ENCODE measurements around the gene PRPF8. TPM values are rescaled to one million over a fixed set of nuclear protein-coding genes. Genes with fewer than 3 reads are reported as not detected.

The PRPF8 gene
- total and polyA plus RNA-seq, 2 of the 8 experiments (the other 6 are each of a cell fraction or from before 2014, with no cell fraction given), result 329 to 337 TPM

DNA sequence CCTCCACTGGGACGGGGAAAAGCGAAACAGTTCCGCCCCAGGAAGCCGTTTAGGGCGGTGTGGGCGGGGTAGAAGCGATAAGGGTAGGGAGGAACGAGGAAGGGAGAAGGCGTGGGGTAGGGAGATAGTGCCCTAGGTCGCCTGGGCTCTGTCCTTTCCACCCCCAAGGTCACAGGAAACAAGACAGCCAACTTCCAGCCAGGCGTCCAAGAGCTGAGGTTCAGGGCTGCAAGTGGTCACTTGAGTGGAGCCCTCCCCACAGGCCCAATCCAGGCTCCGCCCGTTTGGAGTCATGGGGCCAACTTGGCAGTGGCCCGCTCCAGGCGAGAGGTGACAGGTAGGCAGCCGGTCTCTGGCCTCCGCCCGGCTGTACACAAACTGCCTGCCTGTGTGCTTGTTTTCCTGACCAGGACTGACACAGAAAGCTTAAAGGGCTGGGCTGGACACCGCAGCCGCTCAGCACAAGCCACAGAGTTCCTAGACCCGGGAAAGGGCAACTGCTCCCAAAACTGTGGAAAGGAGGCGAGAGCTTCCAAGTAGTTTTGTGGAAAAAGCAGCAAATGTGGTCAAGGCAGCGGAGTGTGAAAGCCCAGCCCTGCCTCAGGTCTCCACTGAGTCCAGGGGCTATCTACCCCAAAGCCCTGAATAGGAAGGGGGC, 34.7 kb downstream of the PRPF8 start, which contains the start of gene RILP:
TSS of gene RILP (minus strand) at position 23 of the 658 bp plus-strand sequence. CDS start 62 bp downstream, outside the sequence.
- H4K91ac ChIP-seq (replicated peaks; ENCODE audit: insufficient read length, low read length), result no peak within 1 kb of the TSS
- peak within 1 kb of the TSS; percentile 71 for H2BK5ac ChIP-seq (ENCODE audit: low read depth, low read length)
- H3K27me3 ChIP-seq (replicated peaks in 1 of 4; ENCODE audit: control insufficient read depth in 3 of 4, extremely low read depth in 1 of 4, insufficient read depth in 3 of 4, low read length in 3 of 4), result peaks cover 0 to 6% (median 2%) of the 10 kb centered on the region in 4 experiments; a peak in 3 of 7 replicates
- H2BK12ac ChIP-seq (ENCODE audit: low read depth, low read length), result no peak within 1 kb of the TSS
- peak within 1 kb of the TSS; percentile 62 for H4K5ac ChIP-seq (ENCODE audit: insufficient read length, low read depth, low read length)
- peak in 1 of 2 experiments; percentile 70 for DNase-seq (ENCODE audit: low read depth in 1 of 2, low spot score in 2 of 2)
- peaks cover 15 to 24% of the 10 kb centered on the region in 2 experiments for H4K20me1 ChIP-seq (replicated peaks in 1 of 2; ENCODE audit: control insufficient read depth in 1 of 2, insufficient read depth in 2 of 2, low read length in 2 of 2)
- TF ChIP-seq TCF12 (IDR thresholded peaks at IDR 0.05; ENCODE audit: low read depth, low read length) (no peak), POLR2AphosphoS5 (IDR thresholded peaks at IDR 0.05; ENCODE audit: low read depth, low read length) (peak; percentile 32)
- TF ChIP-seq, protein P1, sequence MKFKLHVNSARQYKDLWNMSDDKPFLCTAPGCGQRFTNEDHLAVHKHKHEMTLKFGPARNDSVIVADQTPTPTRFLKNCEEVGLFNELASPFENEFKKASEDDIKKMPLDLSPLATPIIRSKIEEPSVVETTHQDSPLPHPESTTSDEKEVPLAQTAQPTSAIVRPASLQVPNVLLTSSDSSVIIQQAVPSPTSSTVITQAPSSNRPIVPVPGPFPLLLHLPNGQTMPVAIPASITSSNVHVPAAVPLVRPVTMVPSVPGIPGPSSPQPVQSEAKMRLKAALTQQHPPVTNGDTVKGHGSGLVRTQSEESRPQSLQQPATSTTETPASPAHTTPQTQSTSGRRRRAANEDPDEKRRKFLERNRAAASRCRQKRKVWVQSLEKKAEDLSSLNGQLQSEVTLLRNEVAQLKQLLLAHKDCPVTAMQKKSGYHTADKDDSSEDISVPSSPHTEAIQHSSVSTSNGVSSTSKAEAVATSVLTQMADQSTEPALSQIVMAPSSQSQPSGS (IDR thresholded peaks at IDR 0.05; ENCODE audit: low read length), result 0 out of 2 replicates have a peak, but pooled peaks have one; percentile 58
- 39% methylated on average over 23 of the region's 23 CpGs; no CpG with 5 or more reads in 1 of the 2 experiments for WGBS, 2 experiments (ENCODE audit: extremely low coverage in 1 of 2, insufficient coverage in 1 of 2, insufficient read length in 1 of 2, insufficient replicate concordance in 2 of 2, low coverage in 1 of 2, low lambda C conversion rate in 2 of 2, missing lambda C conversion rate in 1 of 2)
- H3K18ac ChIP-seq (ENCODE audit: extremely low read depth, low read length), result peak within 1 kb of the TSS; percentile 78; the same call in 1 of the 2 replicates
- peak within 1 kb of the TSS; percentile 64; the same call in 1 of the 2 replicates for H2AFZ ChIP-seq (ENCODE audit: low read length)
- peak within 1 kb of the TSS; percentile 37 to 77 (median 59) for H3K4me3 ChIP-seq (ENCODE audit: extremely low read depth in 1 of 4, insufficient read depth in 2 of 4, low read depth in 3 of 4, low read length in 4 of 4)
- no peak within 1 kb of the TSS for H2AK5ac ChIP-seq (ENCODE audit: low read depth, low read length)
- peaks cover 0 to 30% (median 19%) of the 10 kb centered on the region in 4 experiments; a peak in 6 of 7 replicates for H3K4me1 ChIP-seq (replicated peaks in 1 of 4; ENCODE audit: control insufficient read depth in 3 of 4, insufficient read depth in 4 of 4, low read length in 3 of 4)
- ChIA-PET CTCF (ENCODE audit: partially characterized antibody) (interaction anchor here (0.6 to 3.0 kb wide), 13 partner anchors 9 to 216 kb away, joined by 3 to 18 read pairs (median 6); no protein-coding TSS in a partner anchor), POLR2A (ENCODE audit: partially characterized antibody) (interaction anchor here (0.6 to 6.5 kb wide), 10 partner anchors 13 to 166 kb away, joined by 3 to 65 read pairs (median 5); partner anchors contain the start of gene SERPINF1)
- H3K9ac ChIP-seq (replicated peaks in 1 of 4; ENCODE audit: extremely low read depth in 1 of 4, low read depth in 3 of 4, low read length in 3 of 4), result peak within 1 kb of the TSS in 1 of 4 experiments; percentile 13; a peak in 1 of 7 replicates
- no peak within 1 kb of the TSS for H2BK120ac ChIP-seq (replicated peaks; ENCODE audit: low read depth, low read length)
- H3K23ac ChIP-seq (ENCODE audit: insufficient read length), result no peak within 1 kb of the TSS
- peaks cover 7% of the 10 kb centered on the region; the same call in 1 of the 2 replicates for H3K23me2 ChIP-seq (ENCODE audit: low read depth, low read length)
- H3K79me2 ChIP-seq (ENCODE audit: control insufficient read depth in 1 of 2, insufficient read depth in 2 of 2, low read length in 2 of 2), result no peaks in the 10 kb centered on the region
- 0 out of 2 replicates have a peak within 1 kb of the TSS, but pooled peaks have one; percentile 16 for H4K8ac ChIP-seq (ENCODE audit: extremely low read depth, insufficient read depth, low read length)
- no peak within 1 kb of the TSS for H3K4ac ChIP-seq (replicated peaks; ENCODE audit: insufficient read length, low read depth, low read length)
- no peak within 1 kb of the TSS for H3K27ac ChIP-seq (ENCODE audit: low read depth, low read length)
- no peak within 1 kb of the TSS for H2BK20ac ChIP-seq (ENCODE audit: low read length)
- H3K56ac ChIP-seq (replicated peaks; ENCODE audit: insufficient read length, low read depth, low read length), result no peak within 1 kb of the TSS
- peaks cover 34 to 45% (median 42%) of the 10 kb centered on the region in 4 experiments for H3K36me3 ChIP-seq (ENCODE audit: control insufficient read depth in 2 of 4, insufficient read depth in 4 of 4, low read length in 3 of 4)
- no peaks in the 10 kb centered on the region for H3K79me1 ChIP-seq (ENCODE audit: low read depth, low read length)
- no peak within 1 kb of the TSS for H2BK15ac ChIP-seq (ENCODE audit: low read length)
- no peaks in the 10 kb centered on the region for H3K9me3 ChIP-seq (ENCODE audit: insufficient read depth in 2 of 2, low read depth in 1 of 2, low read length in 1 of 2)
- peak within 1 kb of the TSS; percentile 92 to 94 for H3K4me2 ChIP-seq (ENCODE audit: insufficient read depth in 1 of 2, low read depth in 2 of 2, low read length in 2 of 2)
- H3K14ac ChIP-seq (ENCODE audit: insufficient read length), result no peak within 1 kb of the TSS
- no peak for FAIRE-seq
